H1 (cell line): Measurements from ENCODE around the gene SH3YL1. TPM values are rescaled to one million over a fixed set of nuclear protein-coding genes. Genes with fewer than 3 reads are reported as not detected.

ENCODE experiments used
- CTCF ChIA-PET: fragments of 300-600 bp; sonication (Branson Sonifier 250); formaldehyde crosslinking; loops from one replicate; lab custom pipeline; 2021; ENCODE audit not compliant: partially characterized antibody; lab: Charles Lee
- POLR2A ChIA-PET: fragments of 300-600 bp; sonication (Branson Sonifier 250); formaldehyde crosslinking; loops from one replicate; lab custom pipeline; 2021; ENCODE audit warnings: inconsistent platforms; ENCODE audit not compliant: partially characterized antibody; lab: Charles Lee
- DNase-seq, 2 experiments: peaks; one replicate each; pipeline versions ENCODE4 v3.0.0 to v3.0.0-alpha.2; 2010 to 2022; ENCODE audit warnings: low spot score in 2 of 2, low read depth in 1 of 2, mixed read lengths in 1 of 2
- FAIRE-seq: peaks from 2 replicates; lab custom pipeline; 2011; peaks lifted over from hg19 to GRCh38; lab: Jason Lieb, UNC
- H2AFZ ChIP-seq: 2 replicates; pipeline ENCODE4 v1.8.1; 2012; ENCODE audit warnings: low read length, inconsistent platforms
- H2AK5ac ChIP-seq: 2 replicates; pipeline ENCODE4 v1.6.1; 2013; ENCODE audit warnings: low read depth, low read length
- H2BK120ac ChIP-seq: replicated peaks from 2 replicates; pipeline ENCODE3; 2013; ENCODE audit warnings: low read depth, low read length, inconsistent platforms
- H2BK12ac ChIP-seq: 2 replicates; pipeline ENCODE4 v1.6.1; 2013; ENCODE audit warnings: low read depth, low read length
- H2BK15ac ChIP-seq: 2 replicates; pipeline ENCODE4 v1.6.1; 2013; ENCODE audit warnings: low read length
- H2BK20ac ChIP-seq: 2 replicates; pipeline ENCODE4 v1.6.1; 2013; ENCODE audit warnings: low read length
- H2BK5ac ChIP-seq: 2 replicates; pipeline ENCODE4 v1.6.1; 2013; ENCODE audit warnings: low read depth, low read length
- H3K14ac ChIP-seq: 2 replicates; pipeline ENCODE4 v1.6.1; 2013; ENCODE audit warnings: inconsistent platforms; ENCODE audit not compliant: insufficient read length
- H3K18ac ChIP-seq: 2 replicates; pipeline ENCODE4 v1.6.1; 2013; ENCODE audit warnings: low read length; ENCODE audit errors: extremely low read depth
- H3K23ac ChIP-seq: 2 replicates; pipeline ENCODE4 v1.6.1; 2013; ENCODE audit warnings: inconsistent platforms; ENCODE audit not compliant: insufficient read length
- H3K23me2 ChIP-seq: 2 replicates; pipeline ENCODE4 v1.6.1; 2013; ENCODE audit warnings: low read depth, low read length
- H3K27ac ChIP-seq: 2 replicates; pipeline ENCODE4 v1.6.1; 2011; ENCODE audit warnings: low read depth, low read length, inconsistent platforms
- H3K27me3 ChIP-seq, 4 experiments: replicated peaks in 1 of 4; 1 replicate in 1 of 4; 2 replicates in 3 of 4; pipeline versions ENCODE4 v1.6.1 to v1.8.1; 2011 to 2013; ENCODE audit warnings: low read length in 3 of 4, mild to moderate bottlenecking in 3 of 4, inconsistent platforms in 2 of 4, mixed read lengths in 2 of 4, moderate library complexity in 1 of 4; ENCODE audit not compliant: control insufficient read depth in 3 of 4, insufficient read depth in 3 of 4; ENCODE audit errors: extremely low read depth in 1 of 4
- H3K36me3 ChIP-seq, 4 experiments: 2 replicates each; pipeline versions ENCODE4 v1.6.1 to v1.8.1; 2011 to 2013; ENCODE audit warnings: mild to moderate bottlenecking in 4 of 4, low read length in 3 of 4, moderate library complexity in 2 of 4, control low read depth in 1 of 4, inconsistent platforms in 1 of 4; ENCODE audit not compliant: insufficient read depth in 4 of 4, control insufficient read depth in 2 of 4
- H3K4ac ChIP-seq: replicated peaks from 2 replicates; pipeline ENCODE3; 2013; ENCODE audit warnings: low read length, low read depth, mixed read lengths, inconsistent platforms; ENCODE audit not compliant: insufficient read length
- H3K4me1 ChIP-seq, 4 experiments: replicated peaks in 1 of 4; 1 replicate in 1 of 4; 2 replicates in 3 of 4; pipeline versions ENCODE4 v1.6.1 to v1.8.1; 2011 to 2013; ENCODE audit warnings: low read length in 3 of 4, inconsistent platforms in 2 of 4, mixed read lengths in 1 of 4; ENCODE audit not compliant: insufficient read depth in 4 of 4, control insufficient read depth in 3 of 4
- H3K4me2 ChIP-seq, 2 experiments: 2 replicates each; pipeline versions ENCODE4 v1.6.1 to v1.8.1; 2011 to 2013; ENCODE audit warnings: low read depth in 2 of 2, low read length in 2 of 2, control low read depth in 1 of 2, inconsistent platforms in 1 of 2, mild to moderate bottlenecking in 1 of 2; ENCODE audit not compliant: insufficient read depth in 1 of 2
- H3K4me3 ChIP-seq, 4 experiments: fragments of 200-600, 300-600 bp in 1 of 4; sonication (generic), shearing (Covaris generic), sonication (Bioruptor Twin) in 1 of 4; 2 replicates each; pipeline versions ENCODE4 v1.5.1 to v1.8.1; 2011 to 2016; ENCODE audit warnings: low read length in 4 of 4, low read depth in 3 of 4, control low read depth in 2 of 4, inconsistent platforms in 2 of 4, mild to moderate bottlenecking in 2 of 4, mixed read lengths in 1 of 4, moderate library complexity in 1 of 4; ENCODE audit not compliant: insufficient read depth in 2 of 4; ENCODE audit errors: extremely low read depth in 1 of 4
- H3K56ac ChIP-seq: replicated peaks from 2 replicates; pipeline ENCODE3; 2013; ENCODE audit warnings: low read depth, mild to moderate bottlenecking, mixed read lengths, low read length, inconsistent platforms; ENCODE audit not compliant: insufficient read length
- H3K79me1 ChIP-seq: 2 replicates; pipeline ENCODE4 v1.6.1; 2013; ENCODE audit warnings: low read depth, low read length, control low read depth
- H3K79me2 ChIP-seq, 2 experiments: 2 replicates each; pipeline versions ENCODE4 v1.6.1 to v1.8.1; 2012 to 2013; ENCODE audit warnings: low read length in 2 of 2, mild to moderate bottlenecking in 2 of 2, inconsistent platforms in 1 of 2; ENCODE audit not compliant: insufficient read depth in 2 of 2, control insufficient read depth in 1 of 2
- H3K9ac ChIP-seq, 4 experiments: replicated peaks in 1 of 4; 1 replicate in 1 of 4; 2 replicates in 3 of 4; pipeline versions ENCODE4 v1.6.1 to v1.8.1; 2011 to 2013; ENCODE audit warnings: low read depth in 3 of 4, low read length in 3 of 4, control low read depth in 2 of 4, mild to moderate bottlenecking in 2 of 4, moderate library complexity in 2 of 4, inconsistent platforms in 1 of 4; ENCODE audit errors: extremely low read depth in 1 of 4
- H3K9me3 ChIP-seq, 2 experiments: 2 replicates each; pipeline versions ENCODE4 v1.6.1 to v1.8.1; 2012 to 2013; ENCODE audit warnings: mild to moderate bottlenecking in 2 of 2, moderate library complexity in 2 of 2, control low read depth in 1 of 2, inconsistent platforms in 1 of 2, low read depth in 1 of 2, low read length in 1 of 2, mixed read lengths in 1 of 2; ENCODE audit not compliant: insufficient read depth in 2 of 2
- H4K20me1 ChIP-seq, 2 experiments: replicated peaks in 1 of 2; 2 replicates each; pipeline versions ENCODE3 to v1.8.1; 2011 to 2013; ENCODE audit warnings: inconsistent platforms in 2 of 2, low read length in 2 of 2, mild to moderate bottlenecking in 1 of 2; ENCODE audit not compliant: insufficient read depth in 2 of 2, control insufficient read depth in 1 of 2
- H4K5ac ChIP-seq: 2 replicates; pipeline ENCODE4 v1.6.1; 2013; ENCODE audit warnings: low read length, low read depth, mixed read lengths, inconsistent platforms; ENCODE audit not compliant: insufficient read length
- H4K8ac ChIP-seq: 2 replicates; pipeline ENCODE4 v1.8.0; 2013; ENCODE audit warnings: mild to moderate bottlenecking, moderate library complexity, low read length, inconsistent platforms; ENCODE audit not compliant: insufficient read depth; ENCODE audit errors: extremely low read depth
- H4K91ac ChIP-seq: replicated peaks from 2 replicates; pipeline ENCODE3; 2013; ENCODE audit warnings: low read length, mixed read lengths, inconsistent platforms; ENCODE audit not compliant: insufficient read length
- BACH1 ChIP-seq: IDR thresholded peaks from 2 replicates; pipeline ENCODE4 v1.6.1; 2012; ENCODE audit warnings: low read length, improper control_type of control experiment
- CBX5 ChIP-seq: fragments of 300-800, 300-1000 bp; sonication (generic); IDR thresholded peaks from 2 replicates; pipeline ENCODE4 v1.7.1; 2016; ENCODE audit warnings: antibody characterized with exemption, low read length, low read depth
- TCF12 ChIP-seq: IDR thresholded peaks from 2 replicates; pipeline ENCODE4 v1.6.1; 2011; ENCODE audit warnings: low read depth, mild to moderate bottlenecking, low read length
- WGBS, 2 experiments: shearing (Covaris generic) in 1 of 2; methylation state at CpG; one replicate each; pipeline versions ENCODE4 v1.1.6 to v1.1.7; 2013 to 2015; ENCODE audit warnings: low lambda C conversion rate in 2 of 2, mixed read lengths in 2 of 2, inconsistent platforms in 1 of 2, low coverage in 1 of 2, missing lambda C conversion rate in 1 of 2; ENCODE audit not compliant: insufficient replicate concordance in 2 of 2, insufficient coverage in 1 of 2, insufficient read length in 1 of 2; ENCODE audit errors: extremely low coverage in 1 of 2, missing lambda C conversion rate in 1 of 2; 5-methylcytosine and 5-hydroxymethylcytosine counted together
- polyA plus RNA-seq, 7 experiments: library from polyadenylated mRNA; depleted of rRNA in 3 of 7; stranded (reverse) in 5 of 7; unstranded in 2 of 7; fragments of >200 nt in 5 of 7; fragments of 200-250 nt in 2 of 7; gene quantifications; 1 replicate in 5 of 7; 2 replicates in 1 of 7; 4 replicates in 1 of 7; pipeline versions ENCODE4 v1.2.1 to v1.2.3, GENCODE V29; 2011 to 2013; ENCODE audit warnings: missing spikeins in 2 of 7, mixed read lengths in 2 of 7
- total RNA-seq: library from RNA; stranded (reverse); fragmentation: NEBNext Ultra II Directional; extraction: Animal tissue kit (Norgen Biotek cat#: 25700); gene quantifications from 2 replicates; pipeline ENCODE4 v1.2.1, GENCODE V29; 2021
- TF ChIP-seq, protein P1 (sequence below): IDR thresholded peaks from 2 replicates; pipeline ENCODE4 v1.6.1; 2012; ENCODE audit warnings: inconsistent platforms
- TF ChIP-seq, protein P2 (sequence below): IDR thresholded peaks from 2 replicates; pipeline ENCODE4 v1.6.1; 2012; ENCODE audit warnings: inconsistent platforms

Gene SH3YL1
- total and polyA plus RNA-seq, 2 of the 8 experiments (the other 6 are each of a cell fraction or from before 2014, with no cell fraction given): 13.6 to 37.2 TPM

DNA sequence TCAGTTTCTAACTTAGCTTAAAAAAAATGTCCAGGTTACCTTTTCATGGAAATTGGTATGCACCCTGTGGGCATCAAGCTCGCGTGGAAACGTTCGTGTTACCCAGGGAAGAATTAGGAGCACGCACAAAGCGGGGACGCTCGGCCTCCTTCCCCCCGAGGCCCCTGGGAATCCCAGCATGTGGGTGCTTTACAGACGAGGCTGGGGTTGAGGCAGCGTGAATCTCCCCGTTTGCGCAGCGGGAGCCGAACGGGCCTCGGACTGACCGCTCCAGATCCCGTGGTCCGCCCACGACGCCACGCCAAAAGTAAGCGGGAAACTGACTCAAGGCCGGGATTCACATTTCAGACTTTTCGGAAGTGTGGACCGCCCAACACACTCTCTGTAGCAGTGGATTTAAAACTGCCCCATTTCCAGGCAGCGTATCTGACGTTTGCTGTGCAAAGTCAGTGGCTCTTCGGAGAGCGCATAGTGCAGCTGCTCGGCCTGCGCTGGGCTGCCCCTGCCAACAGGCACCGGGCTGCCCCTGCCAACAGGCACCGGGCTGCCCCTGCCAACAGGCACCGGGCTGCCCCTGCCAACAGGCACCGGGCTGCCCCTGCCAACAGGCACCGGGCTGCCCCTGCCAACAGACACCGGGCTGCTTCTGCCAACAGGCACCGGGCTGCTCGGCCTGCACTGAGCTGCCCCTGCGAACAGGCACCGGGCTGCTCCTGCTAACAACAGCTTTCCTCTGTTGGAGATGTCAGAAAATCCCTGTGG is 49.7 kb downstream of the SH3YL1 start:
- Histone ChIP-seq H3K14ac (no peak overlapping the region), H3K27ac (no peak overlapping the region)
- POLR2A ChIA-PET: no interaction called here
- CTCF ChIA-PET: interaction anchor here (0.7 to 1.1 kb wide), 2 partner anchors 27 to 32 kb away, joined by 3 read pairs; no protein-coding TSS in a partner anchor
- 89% methylated on average over 42 of the region's 43 CpGs; no CpG with 5 or more reads in 1 of the 2 experiments for WGBS, 2 experiments
- no peak for TF ChIP-seq TCF12
- TF ChIP-seq, protein P1, sequence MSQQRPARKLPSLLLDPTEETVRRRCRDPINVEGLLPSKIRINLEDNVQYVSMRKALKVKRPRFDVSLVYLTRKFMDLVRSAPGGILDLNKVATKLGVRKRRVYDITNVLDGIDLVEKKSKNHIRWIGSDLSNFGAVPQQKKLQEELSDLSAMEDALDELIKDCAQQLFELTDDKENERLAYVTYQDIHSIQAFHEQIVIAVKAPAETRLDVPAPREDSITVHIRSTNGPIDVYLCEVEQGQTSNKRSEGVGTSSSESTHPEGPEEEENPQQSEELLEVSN: peak; percentile 69
- no peak for TF ChIP-seq CBX5
- no peak for TF ChIP-seq BACH1
- TF ChIP-seq, protein P2, sequence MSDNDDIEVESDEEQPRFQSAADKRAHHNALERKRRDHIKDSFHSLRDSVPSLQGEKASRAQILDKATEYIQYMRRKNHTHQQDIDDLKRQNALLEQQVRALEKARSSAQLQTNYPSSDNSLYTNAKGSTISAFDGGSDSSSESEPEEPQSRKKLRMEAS: peak; percentile 48; the same call in 1 of the 2 replicates
- TF ChIP-seq, all 59 proteins: peak for 2
- H2BK15ac ChIP-seq: no peak overlapping the region
- peaks cover 0 to 4% of the 10 kb centered on the region in 2 experiments; a peak in 2 of 4 replicates for H3K9me3 ChIP-seq
- H4K8ac ChIP-seq: no peak overlapping the region
- no peak overlapping the region for H3K4me2 ChIP-seq
- no peak overlapping the region for H3K9ac ChIP-seq
- H3K4me3 ChIP-seq: no peak overlapping the region
- no peak overlapping the region for H4K91ac ChIP-seq
- no peak overlapping the region for H3K56ac ChIP-seq
- DNase-seq (no peak), FAIRE-seq (no peak)
- no peaks in the 10 kb centered on the region for H3K79me1 ChIP-seq
- H3K4me1 ChIP-seq: no peaks in the 10 kb centered on the region
- no peaks in the 10 kb centered on the region for H3K23me2 ChIP-seq
- H2AFZ ChIP-seq: no peak overlapping the region
- no peak overlapping the region for H2BK20ac ChIP-seq
- H3K18ac ChIP-seq: no peak overlapping the region
- peaks cover 0 to 4% (median 1%) of the 10 kb centered on the region in 4 experiments; a peak in 2 of 8 replicates for H3K36me3 ChIP-seq
- no peak overlapping the region for H2BK120ac ChIP-seq
- H3K27me3 ChIP-seq: no peaks in the 10 kb centered on the region
- H2BK12ac ChIP-seq: no peak overlapping the region
- H2BK5ac ChIP-seq: no peak overlapping the region
- no peaks in the 10 kb centered on the region for H4K20me1 ChIP-seq
- no peak overlapping the region for H3K4ac ChIP-seq
- no peaks in the 10 kb centered on the region for H3K79me2 ChIP-seq
- no peak overlapping the region for H3K23ac ChIP-seq
- H4K5ac ChIP-seq: no peak overlapping the region
- no peak overlapping the region for H2AK5ac ChIP-seq
